Endothelial cell of umbilical vein (primary cell): ENCODE measurements around the gene YBX3. TPM values are rescaled to one million over a fixed set of nuclear protein-coding genes. Genes with fewer than 3 reads are reported as not detected.

ENCODE experiments used
- BruUV-seq: library from RNA; stranded (reverse); fragments of 400-500 nt; replicated peaks from 2 replicates; lab custom pipeline; 2021; lab: Mats Ljungman, UMichigan
- CTCF ChIA-PET: fragments of 300-600, 350-600 bp; sonication (Branson Sonifier 250); formaldehyde crosslinking; loops from one replicate; lab custom pipeline; 2021; ENCODE audit warnings: antibody characterized with exemption, inconsistent platforms; lab: Charles Lee
- POLR2A ChIA-PET: fragments of 300-600, 350-600 bp; sonication (Branson Sonifier 250); formaldehyde crosslinking; loops from one replicate; lab custom pipeline; 2021; ENCODE audit warnings: antibody characterized with exemption, inconsistent platforms; lab: Charles Lee
- DNase-seq: peaks from one replicate; pipeline ENCODE4 v3.0.0-alpha.2; 2011; ENCODE audit warnings: low read depth, low spot score
- FAIRE-seq: peaks from 2 replicates; lab custom pipeline; 2011; peaks lifted over from hg19 to GRCh38; lab: Jason Lieb, UNC
- H2AFZ ChIP-seq: 2 replicates; pipeline ENCODE4 v1.6.0; 2012; ENCODE audit warnings: low read depth, low read length, control low read depth, inconsistent platforms
- H3K27ac ChIP-seq: 2 replicates; pipeline ENCODE4 v1.5.1; 2011; ENCODE audit warnings: low read depth, mild to moderate bottlenecking, control low read depth, low read length, moderate library complexity; ENCODE audit not compliant: insufficient read depth
- H3K27me3 ChIP-seq, 2 experiments: 2 replicates each; pipeline versions ENCODE4 v1.6.0 to v1.6.1; 2011; ENCODE audit warnings: low read length in 2 of 2, mixed read lengths in 1 of 2; ENCODE audit not compliant: control insufficient read depth in 2 of 2, insufficient read depth in 2 of 2
- H3K36me3 ChIP-seq, 2 experiments: 2 replicates in 1 of 2; 3 replicates in 1 of 2; pipeline ENCODE4 v1.5.1; 2011; ENCODE audit warnings: low read length in 2 of 2, mild to moderate bottlenecking in 1 of 2, moderate library complexity in 1 of 2; ENCODE audit not compliant: control insufficient read depth in 2 of 2, insufficient read depth in 2 of 2; ENCODE audit errors: extremely low read depth in 1 of 2
- H3K4me1 ChIP-seq: 3 replicates; pipeline ENCODE4 v1.5.1; 2011; ENCODE audit warnings: mild to moderate bottlenecking, low read length; ENCODE audit not compliant: control insufficient read depth, insufficient read depth; ENCODE audit errors: extremely low read depth
- H3K4me2 ChIP-seq: 2 replicates; pipeline ENCODE4 v1.6.1; 2011; ENCODE audit warnings: low read length, control low read depth, mixed read lengths; ENCODE audit not compliant: insufficient read depth
- H3K4me3 ChIP-seq, 3 experiments: fragments of 200-600 bp in 1 of 3; sonication (generic), shearing (Covaris generic) in 1 of 3; replicated peaks in 1 of 3; 2 replicates each; pipeline ENCODE4 v1.5.1; 2011 to 2016; ENCODE audit warnings: control low read depth in 3 of 3, low read length in 3 of 3, mild to moderate bottlenecking in 2 of 3, inconsistent platforms in 1 of 3, low read depth in 1 of 3, moderate library complexity in 1 of 3; ENCODE audit not compliant: insufficient read depth in 1 of 3
- H3K79me2 ChIP-seq: 2 replicates; pipeline ENCODE4 v1.6.0; 2012; ENCODE audit warnings: low read length, inconsistent platforms; ENCODE audit not compliant: control insufficient read depth, insufficient read depth
- H3K9ac ChIP-seq: replicated peaks from 2 replicates; pipeline ENCODE3; 2011; ENCODE audit warnings: low read length, control low read depth; ENCODE audit not compliant: insufficient read depth; ENCODE audit errors: extremely low read depth
- H3K9me1 ChIP-seq: replicated peaks from 3 replicates; pipeline ENCODE4 v1.6.0; 2011; ENCODE audit warnings: mild to moderate bottlenecking, low read length; ENCODE audit not compliant: control insufficient read depth, insufficient read depth; ENCODE audit errors: extremely low read depth
- H3K9me3 ChIP-seq: replicated peaks from 2 replicates; pipeline ENCODE4 v1.5.1; 2012; ENCODE audit warnings: low read length, inconsistent platforms; ENCODE audit not compliant: control insufficient read depth, insufficient read depth
- H4K20me1 ChIP-seq: replicated peaks from 2 replicates; pipeline ENCODE3; 2011; ENCODE audit warnings: mild to moderate bottlenecking, low read length; ENCODE audit not compliant: control insufficient read depth, insufficient read depth; ENCODE audit errors: extremely low read depth
- FOS ChIP-seq: IDR thresholded peaks from 2 replicates; pipeline ENCODE4 v1.6.1; 2011; ENCODE audit warnings: mild to moderate bottlenecking, low read length, moderate library complexity, borderline replicate concordance; ENCODE audit not compliant: insufficient read depth
- GATA2 ChIP-seq: IDR thresholded peaks from 2 replicates; pipeline ENCODE4 v1.7.0; 2011; ENCODE audit warnings: low read depth, mild to moderate bottlenecking, moderate library complexity, mixed read lengths, low read length; ENCODE audit not compliant: insufficient read length, insufficient read depth
- MAX ChIP-seq: IDR thresholded peaks from 2 replicates; pipeline ENCODE4 v1.6.1; 2011; ENCODE audit not compliant: insufficient read depth, insufficient read length
- MYC ChIP-seq: IDR thresholded peaks from one replicate; pipeline ENCODE4 v1.6.1; 2011; ENCODE audit warnings: mild to moderate bottlenecking, low read depth, low read length
- POLR2A ChIP-seq: IDR thresholded peaks from 2 replicates; pipeline ENCODE4 v1.6.1; 2012; ENCODE audit warnings: low read depth, mild to moderate bottlenecking, control low read depth, low read length
- POLR2AphosphoS5 ChIP-seq: IDR thresholded peaks from 2 replicates; pipeline ENCODE4 v1.6.1; 2012; ENCODE audit warnings: low read depth, mild to moderate bottlenecking, control low read depth, low read length, moderate library complexity; ENCODE audit not compliant: insufficient read depth
- dilution Hi-C: fragments of 300-500 bp; cut with MboI; formaldehyde crosslinking; loops from one replicate; pipeline ENCODE4 v1.15.0; 2019; ENCODE audit warnings: low sequenced_read_pairs; ENCODE audit not compliant: extremely low pct_ligation_motif_present
- intact Hi-C: fragments of 100-400 bp; cut with micrococcal nuclease; formaldehyde crosslinking; loops from one replicate; pipeline ENCODE4 v1.10.0; 2022
- polyA plus RNA-seq, 4 experiments: library from polyadenylated mRNA; depleted of rRNA in 3 of 4; stranded (reverse) in 3 of 4; unstranded in 1 of 4; fragments of >200 nt; gene quantifications; 2 replicates each; pipeline versions ENCODE4 v1.2.1 to v1.2.3, GENCODE V29; 2011 to 2012; ENCODE audit warnings: missing spikeins in 1 of 4
- total RNA-seq: library from RNA; stranded (reverse); gene quantifications from 2 replicates; pipeline ENCODE4 v1.2.3, GENCODE V29; 2021
- TF ChIP-seq, protein P1 (sequence below), 2 donors: IDR thresholded peaks; 1 replicate in 1 of 2; 2 replicates in 1 of 2; pipeline ENCODE4 v1.5.1; 2011; ENCODE audit warnings: low read length in 2 of 2, mild to moderate bottlenecking in 2 of 2, moderate library complexity in 2 of 2, control low read depth in 1 of 2, inconsistent platforms in 1 of 2, low read depth in 1 of 2; ENCODE audit not compliant: insufficient read depth in 1 of 2; ENCODE audit errors: extremely low read depth in 1 of 2

Gene YBX3
- total and polyA plus RNA-seq, 2 donors (not counting 3 experiments of a cell fraction or from before 2014, with no cell fraction given): 137 to 441 TPM

- no peak overlapping the region for H3K4me2 ChIP-seq
- TF ChIP-seq MYC (no peak), GATA2 (no peak), FOS (no peak), POLR2AphosphoS5 (no peak), MAX (no peak), POLR2A (no peak)
- TF ChIP-seq, protein P1, sequence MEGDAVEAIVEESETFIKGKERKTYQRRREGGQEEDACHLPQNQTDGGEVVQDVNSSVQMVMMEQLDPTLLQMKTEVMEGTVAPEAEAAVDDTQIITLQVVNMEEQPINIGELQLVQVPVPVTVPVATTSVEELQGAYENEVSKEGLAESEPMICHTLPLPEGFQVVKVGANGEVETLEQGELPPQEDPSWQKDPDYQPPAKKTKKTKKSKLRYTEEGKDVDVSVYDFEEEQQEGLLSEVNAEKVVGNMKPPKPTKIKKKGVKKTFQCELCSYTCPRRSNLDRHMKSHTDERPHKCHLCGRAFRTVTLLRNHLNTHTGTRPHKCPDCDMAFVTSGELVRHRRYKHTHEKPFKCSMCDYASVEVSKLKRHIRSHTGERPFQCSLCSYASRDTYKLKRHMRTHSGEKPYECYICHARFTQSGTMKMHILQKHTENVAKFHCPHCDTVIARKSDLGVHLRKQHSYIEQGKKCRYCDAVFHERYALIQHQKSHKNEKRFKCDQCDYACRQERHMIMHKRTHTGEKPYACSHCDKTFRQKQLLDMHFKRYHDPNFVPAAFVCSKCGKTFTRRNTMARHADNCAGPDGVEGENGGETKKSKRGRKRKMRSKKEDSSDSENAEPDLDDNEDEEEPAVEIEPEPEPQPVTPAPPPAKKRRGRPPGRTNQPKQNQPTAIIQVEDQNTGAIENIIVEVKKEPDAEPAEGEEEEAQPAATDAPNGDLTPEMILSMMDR (IDR thresholded peaks at IDR 0.05; ENCODE audit: extremely low read depth in 1 of 2, insufficient read depth in 1 of 2, low read depth in 1 of 2, low read length in 2 of 2): peak; percentile 35 to 46
- FAIRE-seq (peak; percentile 65), DNase-seq (peak; percentile 69)
- intact Hi-C loops (loop anchor here (1.0 kb wide), 3 partner anchors 428 to 715 kb away; no protein-coding TSS in a partner anchor), dilution Hi-C loops (no loop called here)
- H3K9me3 ChIP-seq: no peaks in the 10 kb centered on the region
- H3K9me1 ChIP-seq: no peaks in the 10 kb centered on the region
- peaks cover 49 to 79% of the 10 kb centered on the region in 2 experiments for H3K27me3 ChIP-seq
- H3K79me2 ChIP-seq: no peaks in the 10 kb centered on the region
- H3K4me1 ChIP-seq: no peaks in the 10 kb centered on the region
- ChIA-PET CTCF (interaction anchor here (0.6 to 18.4 kb wide), 40 partner anchors 9 to 1556 kb away, joined by 3 to 392 read pairs (median 4); partner anchors contain the start of gene SMIM10L1), POLR2A (no interaction called here)
- no peak overlapping the region for H3K27ac ChIP-seq
- H3K36me3 ChIP-seq: no peaks in the 10 kb centered on the region
- no peak overlapping the region for H3K9ac ChIP-seq
- no TSS peak for BruUV-seq
- no peak overlapping the region for H3K4me3 ChIP-seq
- H4K20me1 ChIP-seq: no peaks in the 10 kb centered on the region
- no peak overlapping the region for H2AFZ ChIP-seq
Observed at GRCh38 chr12:10771132-10771733, 48.1 kb upstream of the YBX3 start.
